Dedifferentiated amniotic fluid mesenchymal stem cell (primary cell): Measurements from ENCODE around the gene ZNF521.
A peak's percentile ranks its signal among the peaks of the same experiment; 100 is the strongest.

ENCODE experiments used
- DNase-seq: peaks from one replicate; pipeline ENCODE4 v3.0.0-alpha.2; 2016; ENCODE audit errors: extremely low spot score

Gene ZNF521

DNA sequence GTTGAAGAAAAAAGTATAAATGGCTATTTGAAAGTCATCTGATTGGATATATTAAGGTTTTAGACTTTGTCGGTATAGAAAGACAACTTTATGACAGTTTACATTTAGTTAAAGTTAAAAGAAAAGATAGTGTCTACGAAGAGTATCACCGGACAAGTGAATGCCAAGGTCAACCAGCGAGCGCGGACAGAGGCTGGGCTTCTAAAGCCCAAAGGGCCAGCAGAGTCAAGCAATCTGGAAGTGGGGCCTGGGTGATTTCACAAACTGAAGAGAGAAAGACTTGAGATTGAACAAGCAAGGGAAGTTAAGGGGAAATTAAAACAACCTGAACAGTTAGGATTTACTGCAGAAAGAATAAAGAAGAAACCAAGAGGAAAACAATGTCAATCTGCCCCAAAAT, 16.3 kb downstream of the ZNF521 start:
- DNase-seq, result no peak

DNA sequence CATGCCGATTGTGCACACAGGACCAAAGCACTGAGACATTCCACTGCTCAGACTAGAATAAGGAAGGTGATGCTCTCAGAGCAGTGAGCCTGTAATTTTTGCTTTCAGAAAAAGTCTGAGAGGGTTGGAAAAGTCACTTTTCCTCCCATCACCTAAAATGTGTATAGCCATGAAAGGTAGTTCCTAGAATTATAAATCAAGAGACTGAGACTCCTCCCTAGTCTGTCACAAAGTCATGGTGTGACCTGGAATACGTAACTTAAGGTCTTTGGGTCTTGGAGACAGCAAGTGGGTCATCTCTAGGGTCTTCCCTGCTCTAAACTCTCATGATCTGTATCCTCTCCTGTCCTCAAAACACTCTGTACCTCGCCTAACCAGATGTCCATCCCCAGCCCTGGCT, 16.9 kb downstream of the ZNF521 start:
- DNase-seq, result no peak

DNA sequence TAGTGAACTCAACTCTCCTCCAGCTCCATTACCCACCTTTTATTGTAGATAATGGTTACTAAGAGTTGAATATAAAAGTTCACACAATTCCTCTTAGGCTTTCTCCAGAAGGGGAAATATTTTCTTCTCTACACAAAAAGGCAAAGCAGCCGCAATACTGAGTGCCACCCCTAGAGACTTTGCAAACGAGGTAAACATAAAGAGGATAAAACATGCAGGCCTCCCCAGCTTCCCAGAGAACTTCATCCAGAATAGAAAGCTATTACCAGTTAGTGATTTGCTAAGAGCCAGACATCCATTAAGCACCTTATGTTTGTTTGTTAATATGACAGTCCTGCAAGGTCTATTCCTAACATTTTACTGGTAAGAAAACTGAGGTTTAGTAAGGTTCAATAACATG, 17.4 kb downstream of the ZNF521 start:
- DNase-seq, result no peak

DNA sequence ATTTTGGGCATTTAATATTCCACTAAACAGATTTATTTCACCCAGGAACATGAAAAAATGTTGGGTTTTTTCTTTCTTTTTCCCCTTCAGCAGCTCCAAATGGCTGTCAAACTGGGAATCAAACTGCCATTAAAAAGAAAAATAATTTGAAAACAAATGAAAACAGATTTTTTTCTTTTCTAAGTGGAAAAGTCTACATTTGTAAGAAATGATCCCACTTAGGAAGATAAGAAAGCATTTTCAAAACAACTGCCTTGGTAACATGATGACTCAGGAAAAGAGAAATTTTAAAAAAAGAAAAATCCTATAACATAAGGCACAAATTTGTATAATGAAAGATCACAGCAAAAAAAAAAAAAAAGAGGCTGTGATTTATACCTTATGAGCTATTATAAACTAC, 20.0 kb downstream of the ZNF521 start:
- no peak for DNase-seq

DNA sequence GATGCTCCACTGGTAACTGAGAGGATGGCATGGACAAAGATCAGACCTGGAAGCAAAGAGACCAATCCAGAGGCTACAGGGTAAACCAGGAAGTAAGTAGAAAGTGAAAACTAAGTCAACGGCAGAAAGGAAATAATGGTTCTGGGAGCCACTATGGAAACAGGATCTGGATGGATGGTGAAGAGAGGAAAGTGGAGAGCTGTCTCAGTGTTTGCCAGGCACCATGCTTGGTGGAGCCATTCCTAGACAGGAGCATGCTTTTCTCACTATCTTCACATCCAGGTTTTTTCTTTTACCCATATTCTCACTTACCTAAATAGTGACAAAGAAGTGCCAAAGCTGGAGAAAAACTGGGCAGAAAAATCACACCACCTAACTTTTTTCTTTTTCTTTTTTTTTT, 22.2 kb downstream of the ZNF521 start:
- DNase-seq, result no peak

DNA sequence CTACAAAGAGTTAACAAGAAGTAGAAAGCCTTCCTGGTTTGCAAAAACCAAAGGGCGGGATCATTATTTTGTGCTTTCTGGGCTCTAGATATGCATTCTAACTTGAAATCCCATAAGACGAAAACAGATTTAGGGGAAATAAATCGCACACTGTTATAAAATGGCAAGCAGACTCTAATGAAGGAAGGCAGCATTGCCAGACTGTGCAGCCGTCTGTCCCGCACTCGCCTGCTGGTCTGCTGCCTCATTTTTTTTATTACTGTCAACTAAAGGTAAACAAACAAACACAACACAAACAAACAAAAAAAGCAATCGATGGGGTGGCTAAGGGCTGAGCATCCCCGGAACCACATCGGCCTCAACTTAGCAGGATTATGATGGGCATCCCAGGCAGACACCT, 24.4 kb downstream of the ZNF521 start:
- DNase-seq, result no peak

DNA sequence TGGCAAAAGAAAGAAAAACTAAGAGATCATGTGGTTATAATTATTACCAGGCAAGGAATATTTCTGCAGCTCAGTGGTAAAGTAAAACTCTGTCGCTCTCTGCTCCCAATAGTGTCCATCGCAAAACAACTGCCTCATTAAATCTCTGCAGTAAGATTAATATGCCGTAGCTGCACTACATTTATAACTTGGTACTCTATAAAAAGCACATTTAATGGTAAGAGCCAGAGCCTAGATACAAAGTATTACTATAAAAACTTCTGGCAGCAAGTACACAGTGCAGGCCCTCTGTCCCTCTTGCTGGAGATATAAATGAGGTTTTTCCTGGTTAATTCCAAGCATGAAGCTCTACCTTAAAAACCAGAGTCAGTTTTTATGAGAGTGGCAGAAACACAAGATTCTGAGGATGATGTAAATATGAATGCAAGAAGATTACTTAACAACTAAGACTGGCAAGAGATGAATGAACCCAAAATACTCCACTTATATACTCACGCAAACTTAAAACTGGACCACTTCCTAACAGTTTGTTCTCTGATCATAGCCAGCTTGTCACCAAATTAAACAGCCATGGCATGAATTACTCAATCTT, 25.5 kb downstream of the ZNF521 start:
- no peak for DNase-seq

DNA sequence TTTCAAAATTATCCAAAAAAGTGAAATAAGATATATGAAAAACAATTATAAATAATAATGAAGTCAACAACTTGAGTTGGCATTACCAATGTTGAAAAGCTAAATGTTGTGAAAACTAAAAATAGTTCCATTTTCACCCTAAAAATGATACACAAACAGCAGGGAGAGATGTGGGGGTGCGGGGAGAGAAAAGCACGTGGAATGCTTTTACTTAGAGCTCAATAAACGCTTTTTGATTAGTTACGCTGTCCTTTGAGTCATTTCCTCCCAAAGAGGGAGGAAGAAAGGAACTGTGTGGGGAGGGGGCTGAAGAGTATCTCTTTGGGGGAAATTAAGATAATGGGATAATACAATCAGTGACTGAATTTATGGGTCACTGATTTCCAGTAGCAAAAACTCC, 29.2 kb downstream of the ZNF521 start:
- no peak for DNase-seq

DNA sequence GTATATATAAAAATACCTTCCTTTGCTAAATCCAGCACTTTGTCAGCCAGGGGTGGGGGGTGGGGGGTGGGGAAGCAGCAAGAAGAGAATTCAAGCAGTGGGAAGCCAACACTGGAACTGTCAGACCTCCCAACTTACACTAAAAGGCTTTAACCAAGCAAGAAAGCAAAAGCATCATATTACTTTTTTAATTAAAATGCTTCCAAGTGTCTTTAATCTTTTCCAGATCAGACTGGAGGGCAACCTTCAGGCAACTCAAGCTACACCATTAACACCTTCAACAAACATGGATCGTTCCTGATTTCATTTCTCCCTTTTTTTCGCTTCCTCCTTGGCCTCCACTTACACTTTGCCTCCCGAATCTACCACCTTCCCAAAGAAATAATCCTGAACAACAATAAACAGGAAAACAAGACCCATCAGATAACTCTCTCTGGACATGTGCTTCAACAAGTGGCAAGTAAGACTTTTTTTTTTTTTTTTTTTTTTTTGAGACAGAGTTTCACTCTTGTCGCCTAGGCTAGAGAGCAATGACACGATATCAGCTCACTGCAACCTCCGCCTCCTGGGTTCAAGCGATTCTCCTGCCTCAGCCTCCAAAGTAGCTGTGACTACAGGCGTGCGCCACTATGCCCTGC, 35.5 kb downstream of the ZNF521 start:
- DNase-seq, result no peak

DNA sequence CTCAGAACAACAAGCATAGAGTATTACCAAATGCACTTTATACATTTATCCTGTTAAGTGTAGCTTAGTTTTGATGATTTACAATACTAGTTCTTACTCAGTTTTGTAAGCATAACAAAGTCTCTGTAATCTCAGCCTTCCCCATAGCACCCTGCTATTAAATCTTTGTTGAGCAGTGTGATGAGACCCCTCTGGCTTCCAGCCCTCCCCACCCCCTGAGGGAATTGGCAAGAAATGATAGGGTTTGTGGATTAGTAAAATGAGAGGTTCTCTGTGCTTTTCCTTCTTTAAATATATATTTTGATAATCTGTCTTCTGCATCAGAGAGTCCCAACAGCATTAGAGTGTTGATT, 37.2 kb downstream of the ZNF521 start:
- DNase-seq, result no peak

DNA sequence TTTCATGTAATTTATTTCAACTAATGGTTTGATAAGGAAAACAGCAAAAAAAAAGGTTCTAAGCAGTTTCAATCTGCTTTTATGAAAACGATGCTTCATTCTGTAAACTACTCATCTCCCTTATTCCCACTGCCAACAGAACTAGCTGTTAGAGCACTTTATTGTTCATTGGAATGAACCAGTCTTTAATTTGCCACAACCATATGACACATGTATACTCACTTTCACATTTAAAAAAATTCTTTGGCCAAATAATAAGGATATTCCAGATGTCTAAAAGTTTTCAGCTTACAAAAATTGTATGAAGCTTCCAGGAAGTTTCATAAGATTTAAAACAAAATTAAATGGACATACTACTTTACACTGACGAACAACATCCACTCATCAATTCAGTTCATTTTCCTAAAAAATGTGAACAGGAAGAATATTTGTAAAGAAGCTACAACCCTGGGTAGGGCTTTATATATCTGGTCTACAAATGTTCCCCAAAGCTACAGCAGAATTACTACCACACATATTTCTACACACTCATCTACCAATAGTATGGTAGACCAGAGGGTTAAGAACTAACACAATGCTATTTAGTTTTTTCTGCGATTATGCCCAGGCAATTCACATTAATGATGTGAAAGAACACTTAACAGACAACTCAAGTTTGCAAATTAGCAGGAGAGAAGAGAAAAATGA, 37.7 kb downstream of the ZNF521 start:
- DNase-seq, result no peak

DNA sequence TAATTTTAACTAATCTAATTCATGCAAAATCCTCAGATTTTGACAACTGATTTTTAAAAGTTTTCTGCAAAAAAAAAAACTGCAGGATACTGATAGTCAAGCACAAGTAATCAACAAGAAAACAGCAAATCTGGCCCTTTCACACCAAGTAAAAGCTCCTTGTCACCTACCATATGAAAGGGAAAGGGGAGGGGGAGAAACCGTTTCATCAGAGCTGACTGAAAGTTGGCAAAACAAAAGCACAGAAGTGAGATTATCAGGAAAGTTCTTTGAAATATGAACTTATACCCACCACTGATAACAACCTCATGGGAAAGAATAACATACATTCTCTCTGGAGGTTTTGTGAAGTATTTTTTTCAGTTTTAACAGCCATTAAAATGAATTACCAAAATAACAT, 38.7 kb downstream of the ZNF521 start:
- DNase-seq, result no peak

DNA sequence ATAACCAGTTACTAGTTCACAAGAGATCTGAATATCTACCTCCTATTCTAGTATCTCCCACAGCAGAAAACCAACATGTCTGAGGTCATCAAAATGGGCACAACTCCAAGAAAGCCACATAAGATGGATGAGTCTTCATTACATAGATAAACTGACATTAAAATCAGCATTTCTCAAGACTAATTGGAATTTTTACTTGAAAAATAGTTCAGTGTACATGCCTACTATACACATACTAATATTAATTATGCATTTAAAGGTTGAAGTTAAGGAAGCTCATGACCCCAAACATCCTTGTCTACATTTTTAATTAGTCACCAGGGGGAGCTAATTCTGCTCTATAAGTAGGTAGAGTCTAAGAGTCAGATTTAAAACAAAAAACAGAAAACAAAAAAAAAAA, 41.9 kb downstream of the ZNF521 start:
- no peak for DNase-seq

DNA sequence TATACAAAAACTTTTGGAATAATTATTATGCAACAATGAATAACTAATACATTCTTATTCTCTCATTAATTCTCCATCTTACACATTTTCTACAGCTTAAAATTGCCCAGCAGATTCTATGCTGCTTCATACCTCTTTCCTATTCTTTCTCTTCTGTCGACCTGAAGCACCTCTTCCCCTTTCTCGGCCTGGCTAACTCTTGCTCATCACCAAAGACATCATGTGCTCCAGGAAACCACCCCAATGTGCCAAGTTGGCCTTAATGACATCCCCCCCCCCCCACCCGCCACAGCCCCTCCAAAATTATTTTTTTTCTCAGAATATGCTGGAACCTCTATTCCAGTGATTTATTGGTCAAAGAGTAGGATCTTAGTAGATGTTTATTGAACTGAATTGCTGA, 43.6 kb downstream of the ZNF521 start:
- DNase-seq, result no peak

DNA sequence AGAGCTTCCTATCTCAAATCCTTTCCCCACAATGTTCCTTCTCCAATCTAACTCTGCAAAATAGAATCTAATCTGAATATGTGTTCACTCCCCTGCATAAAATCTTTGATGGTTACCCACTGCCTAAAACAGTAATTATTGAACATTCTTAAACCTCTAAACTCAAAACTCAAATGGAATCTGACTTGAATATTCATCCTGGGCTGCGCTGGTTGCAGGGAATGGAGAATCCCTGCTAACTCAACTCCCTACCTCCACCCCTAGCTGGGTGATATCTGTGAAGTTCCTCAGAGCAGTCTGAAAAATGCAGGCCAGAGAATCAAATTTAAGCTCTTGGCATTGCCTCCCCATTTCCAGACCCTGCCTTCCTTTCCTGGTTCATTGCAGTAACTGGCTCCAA, 44.8 kb downstream of the ZNF521 start:
- no peak for DNase-seq

DNA sequence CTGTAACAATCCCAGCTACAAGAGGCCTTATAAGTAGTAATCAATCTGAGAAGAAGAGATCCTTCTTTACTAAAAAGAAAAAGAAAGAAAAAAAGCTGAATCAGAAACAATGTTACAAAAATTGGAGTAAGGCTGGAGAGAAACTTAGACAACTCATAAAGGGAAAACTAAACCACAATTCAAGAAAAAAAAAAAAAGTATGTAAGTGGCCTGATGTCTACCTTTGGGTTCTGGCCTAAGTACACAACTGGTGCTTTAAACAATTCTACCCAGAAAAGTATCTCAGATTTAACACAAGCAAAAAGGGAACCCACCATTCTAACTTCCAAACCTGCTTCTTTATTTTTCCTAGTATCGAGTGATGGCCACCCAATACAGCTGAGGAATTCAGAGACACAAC, 45.3 kb downstream of the ZNF521 start:
- DNase-seq, result no peak

DNA sequence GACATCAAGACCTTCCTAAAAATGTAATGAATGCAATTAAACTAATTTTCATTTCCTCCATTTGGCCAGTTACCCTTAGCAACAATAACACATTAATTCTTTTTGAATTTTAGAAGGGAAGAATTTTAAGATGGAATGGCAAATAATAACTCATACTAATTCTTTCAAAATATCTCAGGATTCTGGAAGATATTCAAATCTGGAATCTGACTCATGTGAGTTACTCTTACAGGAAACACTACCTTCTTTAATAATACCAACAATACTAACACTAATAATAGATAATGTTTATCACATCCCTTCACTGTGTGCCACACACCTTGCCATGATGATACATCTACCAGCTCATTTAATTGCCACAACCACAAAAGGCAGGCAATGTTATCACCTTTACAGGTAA, 46.4 kb downstream of the ZNF521 start:
- no peak for DNase-seq

DNA sequence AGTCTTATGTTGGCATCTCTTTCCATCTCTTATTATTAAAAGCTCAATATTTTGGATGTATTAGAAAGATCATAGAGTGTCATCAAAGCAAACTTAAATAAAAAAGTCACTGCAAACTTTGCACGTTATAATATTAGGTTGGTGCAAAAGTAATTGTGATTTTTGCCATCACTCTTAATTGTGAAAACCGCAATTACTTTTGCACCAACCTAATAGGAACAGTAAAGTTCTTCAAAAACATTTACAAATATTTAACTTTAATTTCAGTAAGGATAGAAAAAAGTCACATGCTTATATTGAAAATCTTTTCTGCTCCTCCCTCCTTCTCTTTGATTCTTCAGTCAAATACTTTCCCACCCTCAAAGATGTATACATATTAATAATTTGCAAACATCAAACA, 51.5 kb downstream of the ZNF521 start:
- no peak for DNase-seq

DNA sequence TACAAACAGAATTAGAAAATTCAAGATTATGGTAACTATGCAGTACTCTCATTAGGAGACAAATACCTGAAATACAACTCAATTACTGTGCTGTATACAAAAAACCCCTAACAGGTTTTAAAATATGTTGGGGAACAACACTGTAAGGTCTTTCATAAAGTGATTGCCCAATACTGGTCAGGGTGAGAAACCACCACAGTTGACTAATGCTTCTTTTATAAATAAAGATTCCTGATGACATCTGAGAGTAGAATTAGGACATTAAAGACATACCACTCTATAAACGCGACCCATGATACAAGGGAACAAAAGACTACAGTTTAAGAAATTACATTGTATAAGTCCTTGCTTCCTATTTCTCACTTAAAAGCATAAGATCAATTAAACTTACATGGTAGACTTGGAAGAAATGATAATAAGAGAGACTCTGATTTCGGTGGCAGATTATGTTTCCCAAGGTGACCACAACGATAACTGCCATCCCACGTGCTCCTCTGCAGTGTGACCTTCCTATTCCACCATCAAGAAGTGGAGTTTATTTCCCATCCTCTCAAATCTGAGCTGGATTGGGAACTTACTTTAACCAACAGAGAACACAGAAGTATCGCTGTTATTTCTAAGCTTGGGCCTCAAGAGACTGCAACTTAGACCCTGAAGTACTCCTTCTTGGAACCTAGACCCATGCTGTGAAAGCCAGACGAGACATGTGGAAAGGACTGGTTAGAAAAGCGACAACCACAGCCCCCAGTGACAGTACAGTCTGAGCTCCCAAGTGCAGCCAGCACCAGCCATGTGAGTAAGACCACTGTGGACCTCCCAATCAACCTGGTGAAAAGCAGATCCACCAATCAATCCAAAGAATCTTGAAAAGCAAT, 52.3 kb downstream of the ZNF521 start:
- peak; percentile 45 for DNase-seq

DNA sequence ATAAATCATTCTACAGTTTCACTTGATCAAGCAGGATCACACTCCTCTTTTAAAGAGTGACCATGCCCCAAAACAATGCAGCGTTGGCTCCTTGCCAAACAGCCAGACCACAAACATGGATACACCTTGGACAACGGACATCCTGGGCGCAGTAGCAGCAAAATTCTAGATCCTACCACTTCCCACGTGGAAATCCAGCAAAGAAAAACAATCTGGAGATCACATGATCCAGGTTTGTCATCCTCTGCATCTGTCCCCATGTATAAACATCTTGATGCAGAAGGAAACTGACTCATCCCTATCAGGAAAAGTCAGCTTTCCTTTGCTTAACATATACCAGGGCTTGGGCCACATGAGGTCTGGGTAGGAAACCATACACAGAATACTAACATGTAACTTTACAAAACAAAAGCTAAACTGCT, 53.1 kb downstream of the ZNF521 start:
- peak; percentile 67 for DNase-seq

DNA sequence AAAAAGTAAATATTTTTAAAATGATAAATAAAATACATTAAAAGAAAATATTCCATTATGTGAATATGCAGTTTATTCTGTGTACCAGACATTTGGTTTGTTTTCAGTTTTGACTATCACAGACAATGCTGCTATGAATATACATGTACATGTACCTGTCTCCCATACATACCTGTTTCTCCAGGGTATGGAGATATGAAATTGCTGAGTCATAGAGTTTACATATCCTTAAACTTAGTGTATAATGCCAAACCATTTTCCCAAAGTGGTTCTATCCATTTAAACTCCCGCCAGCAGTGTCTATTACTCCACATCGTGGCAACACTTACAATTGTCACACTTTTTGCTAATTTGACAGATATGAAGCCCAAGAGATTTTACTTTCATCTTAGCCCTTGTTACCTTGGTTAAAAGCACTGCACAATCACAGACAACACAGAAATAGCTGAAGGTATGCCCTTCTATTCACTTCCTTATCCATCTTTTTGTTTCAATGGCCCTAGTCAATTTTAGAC, 56.3 kb downstream of the ZNF521 start:
- no peak for DNase-seq

DNA sequence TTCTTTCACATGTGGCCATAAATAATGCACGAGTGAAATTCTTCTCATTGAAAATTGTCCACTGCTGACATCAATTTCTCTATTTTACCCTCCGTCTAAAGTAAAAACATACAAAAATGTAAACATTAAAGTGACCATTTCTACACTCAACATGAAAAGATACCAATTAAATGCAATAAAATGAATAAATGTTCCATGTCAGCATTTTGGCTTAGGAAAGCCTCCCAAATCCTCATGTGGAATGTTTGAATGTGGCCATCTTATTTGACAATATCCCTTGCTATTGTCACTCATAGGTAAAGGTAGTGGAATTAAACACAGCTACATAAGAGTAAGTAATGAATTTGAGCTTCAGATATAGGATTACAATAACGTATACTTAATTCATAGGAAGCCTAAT, 60.8 kb downstream of the ZNF521 start:
- DNase-seq, result no peak
